Cardiac fibroblast (primary cell): ENCODE measurements around the gene NEURL1B.

ENCODE experiments used
- DNase-seq, 2 donors: peaks; one replicate each; pipeline versions ENCODE4 v3.0.0 to v3.0.0-alpha.2; 2010; ENCODE audit warnings: low read depth in 2 of 2
- H3K4me3 ChIP-seq, 2 donors: replicated peaks in 1 of 2; 1 replicate in 1 of 2; 2 replicates in 1 of 2; pipeline ENCODE4 v1.5.1; 2011; ENCODE audit warnings: low read depth in 2 of 2, low read length in 2 of 2, mild to moderate bottlenecking in 2 of 2, moderate library complexity in 1 of 2
- TF ChIP-seq, protein P1 (sequence below): IDR thresholded peaks from one replicate; pipeline ENCODE4 v1.5.1; 2011; ENCODE audit warnings: low read depth, mild to moderate bottlenecking, low read length, inconsistent platforms

The NEURL1B gene

DNA sequence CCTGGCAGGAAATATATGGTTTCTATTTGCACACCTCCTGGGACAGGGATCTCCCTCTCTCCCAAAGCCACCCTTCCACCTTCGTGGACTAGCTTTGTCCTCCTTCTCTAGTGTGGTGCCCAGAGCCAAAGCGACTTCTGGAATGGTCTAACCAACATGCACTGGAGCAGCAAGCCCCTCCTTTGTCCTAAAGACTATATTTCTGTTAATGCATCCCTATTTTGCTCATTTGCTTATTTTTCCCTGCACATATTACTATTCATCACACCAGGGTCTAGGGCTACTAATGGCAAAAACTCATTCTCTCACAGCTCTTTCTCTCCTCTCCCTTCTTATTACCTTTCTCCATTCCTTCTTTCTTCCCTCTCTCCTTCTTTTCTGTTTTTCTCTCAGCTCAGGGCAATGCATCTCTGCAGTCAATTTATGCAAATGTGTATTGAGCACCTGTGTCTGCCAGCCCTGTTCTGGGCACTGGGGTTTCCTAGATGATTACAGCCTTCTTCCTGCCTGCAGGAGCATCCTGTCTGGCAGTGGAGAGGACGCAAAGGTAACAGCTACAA lies 2.8 kb upstream of the NEURL1B start:
- no peak for DNase-seq
- TF ChIP-seq, protein P1, sequence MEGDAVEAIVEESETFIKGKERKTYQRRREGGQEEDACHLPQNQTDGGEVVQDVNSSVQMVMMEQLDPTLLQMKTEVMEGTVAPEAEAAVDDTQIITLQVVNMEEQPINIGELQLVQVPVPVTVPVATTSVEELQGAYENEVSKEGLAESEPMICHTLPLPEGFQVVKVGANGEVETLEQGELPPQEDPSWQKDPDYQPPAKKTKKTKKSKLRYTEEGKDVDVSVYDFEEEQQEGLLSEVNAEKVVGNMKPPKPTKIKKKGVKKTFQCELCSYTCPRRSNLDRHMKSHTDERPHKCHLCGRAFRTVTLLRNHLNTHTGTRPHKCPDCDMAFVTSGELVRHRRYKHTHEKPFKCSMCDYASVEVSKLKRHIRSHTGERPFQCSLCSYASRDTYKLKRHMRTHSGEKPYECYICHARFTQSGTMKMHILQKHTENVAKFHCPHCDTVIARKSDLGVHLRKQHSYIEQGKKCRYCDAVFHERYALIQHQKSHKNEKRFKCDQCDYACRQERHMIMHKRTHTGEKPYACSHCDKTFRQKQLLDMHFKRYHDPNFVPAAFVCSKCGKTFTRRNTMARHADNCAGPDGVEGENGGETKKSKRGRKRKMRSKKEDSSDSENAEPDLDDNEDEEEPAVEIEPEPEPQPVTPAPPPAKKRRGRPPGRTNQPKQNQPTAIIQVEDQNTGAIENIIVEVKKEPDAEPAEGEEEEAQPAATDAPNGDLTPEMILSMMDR = no peak

DNA sequence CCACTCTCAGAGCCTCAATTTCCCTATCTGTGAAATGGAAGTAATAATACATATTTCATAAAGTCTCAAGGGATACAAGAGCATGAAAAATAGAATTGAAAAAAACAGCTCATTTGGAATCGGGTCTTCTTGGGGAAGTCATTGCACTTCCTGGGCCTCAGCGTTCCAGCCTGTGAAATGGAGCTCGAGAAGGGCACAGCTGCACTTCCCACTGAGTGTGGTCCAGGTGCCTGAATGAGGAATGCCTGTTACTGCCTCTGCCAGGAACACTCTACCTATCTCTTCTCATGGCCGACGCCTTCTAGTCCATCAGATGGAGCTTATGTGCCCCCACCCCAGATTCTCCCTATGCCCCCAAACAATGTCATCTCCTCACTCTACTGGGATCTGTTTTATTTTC lies 924 bp upstream of the NEURL1B start:
- TF ChIP-seq, protein P1 = no peak
- H3K4me3 ChIP-seq = no peak overlapping the region
- DNase-seq = no peak

More for the DNA sequence above, 2.8 kb upstream of the NEURL1B start:
- H3K4me3 ChIP-seq = no peak overlapping the region

DNA sequence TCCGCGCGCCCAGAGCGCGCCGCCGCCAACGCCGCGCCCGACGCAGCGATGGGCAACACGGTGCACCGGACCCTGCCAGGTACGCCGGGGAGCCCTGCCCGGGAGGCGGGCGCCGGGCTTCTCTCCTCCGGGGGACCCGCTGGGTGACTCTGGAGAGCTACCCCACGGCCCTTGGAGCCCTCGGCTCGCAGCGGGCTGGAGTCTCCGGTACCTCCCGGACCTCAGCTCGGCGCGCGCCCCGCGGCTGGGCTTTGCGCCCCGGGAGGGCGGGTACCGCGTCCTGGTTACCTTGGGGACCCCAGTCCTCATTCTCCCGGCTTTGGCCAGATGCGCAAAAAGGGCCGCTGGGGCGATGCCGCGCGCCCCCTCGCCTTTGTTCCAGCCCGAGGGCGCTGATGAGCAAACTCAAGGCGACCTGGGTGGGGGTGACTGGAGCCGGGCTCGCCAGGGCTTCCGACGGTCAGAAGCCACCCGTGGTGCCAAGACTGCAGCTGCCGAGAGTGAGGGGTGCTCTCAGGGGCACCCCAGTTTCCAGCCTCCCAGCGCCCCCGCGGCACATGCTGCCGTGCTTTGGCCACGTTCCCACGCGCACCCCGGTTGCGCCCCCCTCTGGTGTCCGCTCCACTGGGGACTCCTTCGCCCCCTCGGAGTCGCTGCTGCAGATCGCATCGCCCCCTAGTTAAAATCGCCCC lies 442 bp downstream of the NEURL1B start:
- DNase-seq = no peak
- TF ChIP-seq, protein P1 = no peak
- peak overlapping the region; percentile 40 to 55 for H3K4me3 ChIP-seq

DNA sequence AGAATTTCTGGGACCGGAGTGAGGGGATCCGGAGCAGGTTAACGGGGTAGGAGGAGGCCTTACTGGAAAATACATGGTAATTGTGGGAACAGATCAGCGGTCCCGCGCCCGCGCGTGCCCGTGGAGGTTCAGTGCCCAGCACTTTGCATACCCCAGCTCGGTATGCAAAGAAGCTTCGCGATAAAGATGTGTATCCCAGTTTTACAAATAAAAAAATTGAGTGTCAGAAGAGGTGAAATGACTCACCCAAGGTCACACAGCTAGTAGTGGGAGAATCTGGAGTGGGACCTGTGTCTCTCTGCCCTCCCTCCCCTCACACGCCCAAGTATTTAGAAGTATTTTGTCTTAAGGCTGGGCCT lies 967 bp downstream of the NEURL1B start:
- H3K4me3 ChIP-seq = peak overlapping the region in 1 of 2 donors; percentile 55

DNA sequence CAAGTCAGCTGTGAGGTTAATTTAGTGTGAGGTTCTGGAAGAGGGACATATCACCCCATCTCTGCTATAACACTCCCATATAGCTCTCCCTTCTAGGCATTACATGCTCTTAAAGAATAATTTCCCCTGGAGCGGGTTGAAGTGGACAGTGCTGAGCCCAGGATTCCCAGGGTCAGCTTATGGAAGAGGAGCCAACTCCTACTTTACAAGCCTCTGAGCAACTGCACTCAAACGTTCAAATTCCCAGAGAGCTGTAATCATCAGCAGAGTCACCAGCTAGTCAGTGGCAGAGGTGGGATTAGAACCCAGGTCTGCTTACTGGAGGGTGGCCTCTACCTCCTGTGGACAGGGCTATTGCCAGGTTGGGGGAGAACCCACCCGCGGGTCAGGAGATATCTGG lies 1.4 kb downstream of the NEURL1B start:
- DNase-seq = no peak
- TF ChIP-seq, protein P1 = no peak
- H3K4me3 ChIP-seq = no peak overlapping the region

More for the DNA sequence above, 967 bp downstream of the NEURL1B start:
- DNase-seq = no peak
- TF ChIP-seq, protein P1 = no peak

DNA sequence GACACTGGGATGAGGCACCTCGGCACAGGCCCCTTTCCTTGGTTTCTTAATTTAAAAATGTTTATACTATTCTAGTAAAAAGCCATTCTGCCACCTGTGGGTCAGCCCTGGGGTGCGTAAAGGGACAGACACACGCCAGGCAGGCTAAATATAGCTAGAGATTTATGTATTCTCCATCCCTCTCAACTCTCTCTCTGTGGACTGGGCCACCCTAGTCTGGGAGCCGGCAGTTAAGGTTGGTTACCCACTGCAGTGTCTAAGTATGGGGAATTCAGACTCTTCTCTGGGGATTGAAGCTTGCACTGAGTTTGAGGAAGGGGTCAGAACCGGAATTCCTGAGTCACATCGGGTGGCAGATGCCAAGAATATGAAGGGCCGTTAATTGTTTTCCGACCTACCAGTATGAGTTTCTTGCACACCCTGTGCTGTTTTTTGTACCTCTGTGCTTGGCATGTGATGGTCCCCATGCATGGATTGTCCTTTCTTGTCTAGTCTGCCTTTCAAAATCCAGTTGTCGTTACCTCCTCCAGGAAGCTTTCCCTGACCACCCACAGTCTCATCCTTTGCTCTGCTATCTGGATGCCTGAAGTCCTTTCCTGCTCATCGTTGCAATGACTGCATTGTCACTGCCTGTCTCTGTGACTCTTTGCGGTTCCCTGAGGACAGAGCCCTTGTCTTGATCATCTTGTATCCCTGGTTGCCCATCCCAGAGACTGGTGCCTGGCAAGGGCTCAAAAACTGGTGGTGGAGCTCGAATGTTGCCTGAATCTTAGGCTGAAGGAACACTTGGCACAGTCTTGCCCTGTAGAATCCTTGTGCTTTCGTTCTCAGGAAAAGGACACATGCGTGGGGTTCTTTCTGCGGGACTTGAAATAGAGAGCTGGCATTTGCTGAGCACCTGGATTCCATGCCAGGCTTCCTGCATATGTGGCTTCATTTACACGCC lies 2.1 kb downstream of the NEURL1B start:
- DNase-seq = no peak
- TF ChIP-seq, protein P1 = no peak
- no peak overlapping the region for H3K4me3 ChIP-seq
